ENCODE measurements around the gene DEAF1. TPM values are rescaled to one million over a fixed set of nuclear protein-coding genes. Genes with fewer than 3 reads are reported as not detected.

The DEAF1 gene
- total and polyA plus RNA-seq, 9 of the 15 experiments (the other 6 are each of a cell fraction or from before 2014, with no cell fraction given), result 2.0 to 69.1 (median 26.8) TPM

DNA sequence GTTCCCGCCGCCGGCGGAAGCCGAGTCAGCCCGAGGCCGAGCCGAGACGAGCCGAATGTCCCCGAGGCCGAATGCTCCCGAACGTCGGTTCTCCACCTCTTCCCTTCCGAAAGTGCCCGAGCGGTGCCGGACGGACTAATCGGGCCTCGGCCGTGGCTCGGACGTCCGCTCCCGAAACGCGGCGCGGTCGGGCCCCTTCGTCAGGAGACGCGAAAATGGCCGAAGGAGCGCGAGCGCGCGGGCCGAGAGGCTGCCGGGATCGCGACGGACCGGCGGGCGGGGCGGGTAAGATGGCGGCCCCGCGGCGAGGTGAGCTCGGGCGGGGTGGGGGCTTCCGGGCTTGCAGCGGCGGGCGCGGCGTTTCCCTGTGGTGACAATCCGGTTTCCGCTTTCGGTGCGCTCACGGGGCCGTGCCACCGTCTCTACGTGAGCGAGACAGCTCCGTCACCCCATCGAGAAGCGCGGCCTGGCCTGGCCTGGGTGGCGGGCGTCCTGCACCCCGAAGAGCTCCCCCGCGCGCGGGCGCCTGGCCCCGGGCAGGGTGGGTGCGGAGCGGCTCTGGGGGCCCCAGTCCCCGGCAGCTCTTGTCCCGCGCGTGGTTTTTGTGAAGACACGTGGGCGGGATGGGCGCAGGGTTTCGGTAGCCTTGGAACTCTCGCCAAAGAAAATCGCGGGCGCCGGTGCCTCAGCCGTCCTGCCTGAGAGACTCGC lies 671 bp upstream of the DEAF1 start, which contains the start of gene TMEM80 (continued):
- TF ChIP-seq, protein P1, sequence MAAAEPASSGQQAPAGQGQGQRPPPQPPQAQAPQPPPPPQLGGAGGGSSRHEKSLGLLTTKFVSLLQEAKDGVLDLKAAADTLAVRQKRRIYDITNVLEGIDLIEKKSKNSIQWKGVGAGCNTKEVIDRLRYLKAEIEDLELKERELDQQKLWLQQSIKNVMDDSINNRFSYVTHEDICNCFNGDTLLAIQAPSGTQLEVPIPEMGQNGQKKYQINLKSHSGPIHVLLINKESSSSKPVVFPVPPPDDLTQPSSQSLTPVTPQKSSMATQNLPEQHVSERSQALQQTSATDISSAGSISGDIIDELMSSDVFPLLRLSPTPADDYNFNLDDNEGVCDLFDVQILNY (CRISPR knock-in tag; IDR thresholded peaks at IDR 0.05), result peak; percentile 77; the same call in 1 of the 2 replicates
- TF ChIP-seq, protein P2, sequence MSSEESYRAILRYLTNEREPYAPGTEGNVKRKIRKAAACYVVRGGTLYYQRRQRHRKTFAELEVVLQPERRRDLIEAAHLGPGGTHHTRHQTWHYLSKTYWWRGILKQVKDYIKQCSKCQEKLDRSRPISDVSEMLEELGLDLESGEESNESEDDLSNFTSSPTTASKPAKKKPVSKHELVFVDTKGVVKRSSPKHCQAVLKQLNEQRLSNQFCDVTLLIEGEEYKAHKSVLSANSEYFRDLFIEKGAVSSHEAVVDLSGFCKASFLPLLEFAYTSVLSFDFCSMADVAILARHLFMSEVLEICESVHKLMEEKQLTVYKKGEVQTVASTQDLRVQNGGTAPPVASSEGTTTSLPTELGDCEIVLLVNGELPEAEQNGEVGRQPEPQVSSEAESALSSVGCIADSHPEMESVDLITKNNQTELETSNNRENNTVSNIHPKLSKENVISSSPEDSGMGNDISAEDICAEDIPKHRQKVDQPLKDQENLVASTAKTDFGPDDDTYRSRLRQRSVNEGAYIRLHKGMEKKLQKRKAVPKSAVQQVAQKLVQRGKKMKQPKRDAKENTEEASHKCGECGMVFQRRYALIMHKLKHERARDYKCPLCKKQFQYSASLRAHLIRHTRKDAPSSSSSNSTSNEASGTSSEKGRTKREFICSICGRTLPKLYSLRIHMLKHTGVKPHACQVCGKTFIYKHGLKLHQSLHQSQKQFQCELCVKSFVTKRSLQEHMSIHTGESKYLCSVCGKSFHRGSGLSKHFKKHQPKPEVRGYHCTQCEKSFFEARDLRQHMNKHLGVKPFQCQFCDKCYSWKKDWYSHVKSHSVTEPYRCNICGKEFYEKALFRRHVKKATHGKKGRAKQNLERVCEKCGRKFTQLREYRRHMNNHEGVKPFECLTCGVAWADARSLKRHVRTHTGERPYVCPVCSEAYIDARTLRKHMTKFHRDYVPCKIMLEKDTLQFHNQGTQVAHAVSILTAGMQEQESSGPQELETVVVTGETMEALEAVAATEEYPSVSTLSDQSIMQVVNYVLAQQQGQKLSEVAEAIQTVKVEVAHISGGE (CRISPR knock-in tag; IDR thresholded peaks at IDR 0.05), result peak in 1 of 3 experiments; percentile 71; a peak in 2 of 6 replicates
- TF ChIP-seq ZNF324 (CRISPR knock-in tag; IDR thresholded peaks at IDR 0.05) (0 out of 2 replicates have a peak, but pooled peaks have one; percentile 20), EP400 (IDR thresholded peaks at IDR 0.05) (peak; percentile 73; the same call in 1 of the 2 replicates), HMGN3 (IDR thresholded peaks at IDR 0.05; ENCODE audit: borderline replicate concordance, extremely low read depth, insufficient read length, low read depth, low read length) (peak; percentile 48), DACH1 (IDR thresholded peaks at IDR 0.05; ENCODE audit: partially characterized antibody) (no peak), RBFOX2 (IDR thresholded peaks at IDR 0.05; ENCODE audit: low read depth, low read length) (peak; percentile 84)
- TF ChIP-seq, protein P3, sequence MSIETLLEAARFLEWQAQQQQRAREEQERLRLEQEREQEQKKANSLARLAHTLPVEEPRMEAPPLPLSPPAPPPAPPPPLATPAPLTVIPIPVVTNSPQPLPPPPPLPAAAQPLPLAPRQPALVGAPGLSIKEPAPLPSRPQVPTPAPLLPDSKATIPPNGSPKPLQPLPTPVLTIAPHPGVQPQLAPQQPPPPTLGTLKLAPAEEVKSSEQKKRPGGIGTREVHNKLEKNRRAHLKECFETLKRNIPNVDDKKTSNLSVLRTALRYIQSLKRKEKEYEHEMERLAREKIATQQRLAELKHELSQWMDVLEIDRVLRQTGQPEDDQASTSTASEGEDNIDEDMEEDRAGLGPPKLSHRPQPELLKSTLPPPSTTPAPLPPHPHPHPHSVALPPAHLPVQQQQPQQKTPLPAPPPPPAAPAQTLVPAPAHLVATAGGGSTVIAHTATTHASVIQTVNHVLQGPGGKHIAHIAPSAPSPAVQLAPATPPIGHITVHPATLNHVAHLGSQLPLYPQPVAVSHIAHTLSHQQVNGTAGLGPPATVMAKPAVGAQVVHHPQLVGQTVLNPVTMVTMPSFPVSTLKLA (conservative IDR thresholded peaks at IDR 0.05), result peak; percentile 61 to 90
- TF ChIP-seq, protein P4, sequence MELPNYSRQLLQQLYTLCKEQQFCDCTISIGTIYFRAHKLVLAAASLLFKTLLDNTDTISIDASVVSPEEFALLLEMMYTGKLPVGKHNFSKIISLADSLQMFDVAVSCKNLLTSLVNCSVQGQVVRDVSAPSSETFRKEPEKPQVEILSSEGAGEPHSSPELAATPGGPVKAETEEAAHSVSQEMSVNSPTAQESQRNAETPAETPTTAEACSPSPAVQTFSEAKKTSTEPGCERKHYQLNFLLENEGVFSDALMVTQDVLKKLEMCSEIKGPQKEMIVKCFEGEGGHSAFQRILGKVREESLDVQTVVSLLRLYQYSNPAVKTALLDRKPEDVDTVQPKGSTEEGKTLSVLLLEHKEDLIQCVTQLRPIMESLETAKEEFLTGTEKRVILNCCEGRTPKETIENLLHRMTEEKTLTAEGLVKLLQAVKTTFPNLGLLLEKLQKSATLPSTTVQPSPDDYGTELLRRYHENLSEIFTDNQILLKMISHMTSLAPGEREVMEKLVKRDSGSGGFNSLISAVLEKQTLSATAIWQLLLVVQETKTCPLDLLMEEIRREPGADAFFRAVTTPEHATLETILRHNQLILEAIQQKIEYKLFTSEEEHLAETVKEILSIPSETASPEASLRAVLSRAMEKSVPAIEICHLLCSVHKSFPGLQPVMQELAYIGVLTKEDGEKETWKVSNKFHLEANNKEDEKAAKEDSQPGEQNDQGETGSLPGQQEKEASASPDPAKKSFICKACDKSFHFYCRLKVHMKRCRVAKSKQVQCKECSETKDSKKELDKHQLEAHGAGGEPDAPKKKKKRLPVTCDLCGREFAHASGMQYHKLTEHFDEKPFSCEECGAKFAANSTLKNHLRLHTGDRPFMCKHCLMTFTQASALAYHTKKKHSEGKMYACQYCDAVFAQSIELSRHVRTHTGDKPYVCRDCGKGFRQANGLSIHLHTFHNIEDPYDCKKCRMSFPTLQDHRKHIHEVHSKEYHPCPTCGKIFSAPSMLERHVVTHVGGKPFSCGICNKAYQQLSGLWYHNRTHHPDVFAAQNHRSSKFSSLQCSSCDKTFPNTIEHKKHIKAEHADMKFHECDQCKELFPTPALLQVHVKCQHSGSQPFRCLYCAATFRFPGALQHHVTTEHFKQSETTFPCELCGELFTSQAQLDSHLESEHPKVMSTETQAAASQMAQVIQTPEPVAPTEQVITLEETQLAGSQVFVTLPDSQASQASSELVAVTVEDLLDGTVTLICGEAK (IDR thresholded peaks at IDR 0.05), result peak; percentile 53
- TF ChIP-seq, protein P4 (CRISPR knock-in tag; IDR thresholded peaks at IDR 0.05), result no peak
